GM12864 (cell line): Measurements from ENCODE around the gene GINS3.

Experiments used
- DNase-seq: peaks from one replicate; pipeline ENCODE4 v3.0.0-alpha.2; 2011; ENCODE audit warnings: low read depth
- H3K4me3 ChIP-seq: 2 replicates; pipeline ENCODE4 v1.5.1; 2011; ENCODE audit warnings: mild to moderate bottlenecking, low read depth, low read length, control low read depth
- TF ChIP-seq, protein P1 (sequence below): IDR thresholded peaks from 2 replicates; pipeline ENCODE4 v1.5.1; 2011; ENCODE audit warnings: low read depth, mild to moderate bottlenecking, moderate library complexity, low read length, control low read depth, inconsistent platforms; ENCODE audit errors: missing control alignments

Gene GINS3

DNA sequence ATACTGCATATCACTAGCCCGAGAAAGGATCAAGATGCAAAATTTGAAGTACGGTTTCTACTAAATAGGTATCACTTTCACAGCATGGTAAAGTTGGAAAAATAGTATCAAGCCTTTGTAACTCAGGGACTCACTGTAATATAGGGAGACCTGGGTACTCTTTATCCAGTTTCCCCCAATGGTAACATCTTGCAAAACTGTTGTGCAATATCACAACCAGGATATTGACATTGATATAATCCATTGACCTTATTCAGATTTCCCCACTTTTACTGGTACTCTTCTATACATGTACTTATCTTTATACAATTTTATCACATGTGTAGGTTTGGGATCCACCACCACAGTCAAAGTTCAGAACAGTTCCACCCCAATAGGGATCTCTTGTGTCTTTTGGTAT lies 20.4 kb upstream of the GINS3 start:
- H3K4me3 ChIP-seq = no peak overlapping the region
- TF ChIP-seq, protein P1, sequence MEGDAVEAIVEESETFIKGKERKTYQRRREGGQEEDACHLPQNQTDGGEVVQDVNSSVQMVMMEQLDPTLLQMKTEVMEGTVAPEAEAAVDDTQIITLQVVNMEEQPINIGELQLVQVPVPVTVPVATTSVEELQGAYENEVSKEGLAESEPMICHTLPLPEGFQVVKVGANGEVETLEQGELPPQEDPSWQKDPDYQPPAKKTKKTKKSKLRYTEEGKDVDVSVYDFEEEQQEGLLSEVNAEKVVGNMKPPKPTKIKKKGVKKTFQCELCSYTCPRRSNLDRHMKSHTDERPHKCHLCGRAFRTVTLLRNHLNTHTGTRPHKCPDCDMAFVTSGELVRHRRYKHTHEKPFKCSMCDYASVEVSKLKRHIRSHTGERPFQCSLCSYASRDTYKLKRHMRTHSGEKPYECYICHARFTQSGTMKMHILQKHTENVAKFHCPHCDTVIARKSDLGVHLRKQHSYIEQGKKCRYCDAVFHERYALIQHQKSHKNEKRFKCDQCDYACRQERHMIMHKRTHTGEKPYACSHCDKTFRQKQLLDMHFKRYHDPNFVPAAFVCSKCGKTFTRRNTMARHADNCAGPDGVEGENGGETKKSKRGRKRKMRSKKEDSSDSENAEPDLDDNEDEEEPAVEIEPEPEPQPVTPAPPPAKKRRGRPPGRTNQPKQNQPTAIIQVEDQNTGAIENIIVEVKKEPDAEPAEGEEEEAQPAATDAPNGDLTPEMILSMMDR = no peak
- no peak for DNase-seq

DNA sequence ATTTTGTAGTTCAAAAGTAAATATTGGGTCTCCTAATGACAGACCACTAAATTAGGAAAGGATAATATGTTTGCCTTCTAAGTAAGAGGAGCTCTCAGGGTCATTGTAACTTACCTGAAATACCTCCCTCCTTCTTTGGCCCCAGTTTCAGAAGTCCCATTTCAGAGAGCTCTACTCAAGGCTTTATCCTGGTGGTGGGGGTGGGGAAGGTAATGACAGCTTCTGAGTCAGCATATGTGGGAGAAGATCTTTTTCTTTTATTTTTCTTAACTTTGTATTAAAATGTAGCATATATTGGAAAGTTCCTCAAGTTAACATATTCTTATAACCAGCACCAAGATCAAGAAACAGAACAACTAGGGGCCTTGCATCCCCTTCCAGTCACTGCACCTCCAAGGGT lies 16.9 kb upstream of the GINS3 start:
- TF ChIP-seq, protein P1 = no peak
- DNase-seq = no peak
- no peak overlapping the region for H3K4me3 ChIP-seq

DNA sequence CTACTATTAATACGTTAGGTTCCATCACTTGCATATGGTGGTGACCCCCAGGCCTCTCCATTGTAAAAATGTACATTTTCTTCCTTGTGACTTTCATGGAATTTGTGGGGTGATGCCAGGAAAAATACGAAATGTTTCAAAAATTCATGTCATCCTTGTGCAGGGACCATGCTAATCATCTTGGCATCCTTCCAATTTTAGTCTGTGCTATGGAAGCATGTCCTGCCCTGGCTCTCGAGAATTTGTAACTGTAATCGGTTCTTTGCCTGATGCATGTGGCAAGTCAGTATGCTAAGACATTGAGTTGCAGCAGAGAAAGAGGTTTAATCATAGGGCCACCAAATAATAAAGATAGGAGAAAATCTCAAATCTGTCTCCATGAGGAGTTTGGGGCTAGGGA lies 14.3 kb upstream of the GINS3 start:
- TF ChIP-seq, protein P1 = no peak
- no peak for DNase-seq
- H3K4me3 ChIP-seq = no peak overlapping the region

DNA sequence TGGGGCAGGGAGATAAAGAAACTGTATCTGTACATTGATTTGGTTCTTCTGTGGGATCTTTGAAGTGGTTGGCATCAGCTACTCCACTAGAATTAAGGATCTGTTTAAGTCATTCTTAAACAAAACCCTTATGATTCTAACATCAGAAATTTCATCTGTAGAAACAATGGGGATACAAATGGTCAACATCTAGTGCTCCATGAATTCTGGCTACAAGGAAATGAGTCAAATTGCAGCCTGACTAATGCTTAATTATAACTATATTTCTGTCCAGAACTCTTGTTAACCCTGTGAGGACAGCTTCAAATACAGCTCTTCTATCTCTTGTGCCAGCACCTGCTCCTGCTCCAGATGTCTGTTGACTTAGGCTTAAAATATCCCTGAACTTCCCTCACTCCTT lies 13.9 kb upstream of the GINS3 start:
- TF ChIP-seq, protein P1 = no peak
- no peak overlapping the region for H3K4me3 ChIP-seq
- DNase-seq = no peak

DNA sequence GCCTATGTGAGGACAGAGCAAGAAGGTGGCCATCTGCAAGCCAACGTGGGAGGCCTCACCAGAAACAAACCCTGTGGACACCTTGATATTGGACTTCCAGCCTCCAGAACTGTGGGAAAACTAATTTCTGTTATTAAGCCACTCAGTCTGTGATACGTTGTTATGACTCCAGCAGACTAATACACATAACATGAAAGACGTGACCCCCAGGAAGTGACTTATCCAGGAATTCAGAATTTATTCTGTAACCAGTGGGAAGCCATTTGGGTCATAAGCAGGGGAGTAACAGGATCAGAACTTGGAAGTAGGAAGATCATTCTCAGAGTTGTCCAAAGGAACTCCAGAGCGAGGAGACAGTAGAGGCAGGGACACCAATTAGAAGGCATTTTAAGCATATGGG lies 12.5 kb upstream of the GINS3 start:
- no peak for DNase-seq
- H3K4me3 ChIP-seq = no peak overlapping the region
- TF ChIP-seq, protein P1 = no peak

DNA sequence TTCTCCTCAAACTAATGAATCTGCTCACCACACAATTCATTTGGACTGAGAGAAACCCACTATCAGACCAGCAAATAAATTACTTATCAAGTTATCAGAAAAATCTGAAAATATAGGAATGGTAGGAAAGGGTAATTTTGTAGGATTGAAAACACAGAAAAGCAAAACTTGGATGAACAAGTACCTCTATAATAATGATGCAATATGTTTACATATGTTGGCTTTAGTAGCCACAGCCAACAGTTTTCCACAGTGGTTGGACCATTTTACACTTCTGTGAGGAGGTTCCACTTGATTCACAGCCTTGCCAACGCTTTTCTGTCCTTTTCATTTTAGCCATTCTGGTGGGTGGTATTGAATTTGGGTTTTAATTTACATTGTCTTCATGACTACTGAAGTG lies 10.6 kb upstream of the GINS3 start:
- TF ChIP-seq, protein P1 = no peak
- no peak for DNase-seq
- no peak overlapping the region for H3K4me3 ChIP-seq

DNA sequence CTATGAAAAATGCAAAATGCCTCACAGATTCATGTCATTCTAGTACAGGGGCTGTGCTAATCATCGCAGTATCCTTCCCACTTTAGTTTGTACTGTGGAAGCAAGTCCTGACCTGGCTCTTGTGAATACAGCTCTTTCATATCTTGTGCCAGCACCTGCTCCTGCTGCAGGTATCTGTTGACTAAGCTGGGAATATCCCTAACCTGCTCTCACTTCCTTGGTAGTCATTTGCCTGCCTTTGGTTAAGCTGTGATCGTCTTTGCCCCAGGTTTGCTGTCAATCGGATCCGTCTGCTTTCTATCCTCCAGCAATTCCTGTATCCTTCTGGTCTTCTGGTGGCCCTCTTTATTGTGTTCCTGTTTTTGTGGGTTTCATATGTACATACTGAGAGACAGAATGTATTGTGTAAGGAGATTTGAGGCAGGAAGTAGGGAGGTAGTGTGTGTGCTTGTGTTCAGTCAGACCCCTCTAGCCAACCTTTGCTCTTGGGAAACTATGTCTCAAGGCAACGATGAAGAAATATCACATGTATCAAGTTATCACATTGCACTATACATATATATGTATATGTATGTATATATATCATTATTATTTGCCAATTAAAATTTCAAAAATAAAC lies 7.7 kb upstream of the GINS3 start:
- H3K4me3 ChIP-seq = no peak overlapping the region
- no peak for DNase-seq
- TF ChIP-seq, protein P1 = no peak
